Esophagus muscularis mucosa (tissue), 4 donors: ENCODE data around the gene ZNF219. TPM values are rescaled to one million over a fixed set of nuclear protein-coding genes. Genes with fewer than 3 reads are reported as not detected.
A peak's percentile ranks its signal among the peaks of the same experiment; 100 is the strongest.
"Not testable (repeated sequence)": the region's sequence is repeated elsewhere in the genome, so short reads cannot be mapped to it uniquely, and the experiment has no call there.

Source experiments
- DNase-seq: peaks from one replicate; pipeline ENCODE4 v3.0.0-alpha.2; 2017; ENCODE audit errors: extremely low spot score
- H3K27ac ChIP-seq, 4 donors: fragments of 200-600 bp; sonication (generic); replicated peaks in 1 of 4; 1 replicate in 3 of 4; 2 replicates in 1 of 4; pipeline ENCODE4 v1.5.1; 2016 to 2019; ENCODE audit warnings: mild to moderate bottlenecking in 1 of 4
- H3K27me3 ChIP-seq, 4 donors: fragments of 200-600 bp; sonication (generic); one replicate each; pipeline versions ENCODE4 v1.5.1 to v1.6.0; 2016 to 2019
- H3K36me3 ChIP-seq, 4 donors: fragments of 200-600 bp; sonication (generic); one replicate each; pipeline ENCODE4 v1.5.1; 2016 to 2019
- H3K4me1 ChIP-seq, 4 donors: fragments of 200-600 bp; sonication (generic); one replicate each; pipeline ENCODE4 v1.5.1; 2016 to 2019
- H3K4me3 ChIP-seq, 4 donors: fragments of 200-600 bp; sonication (generic); 1 replicate in 2 of 4; 2 replicates in 2 of 4; pipeline ENCODE4 v1.5.1; 2016 to 2019; ENCODE audit warnings: mild to moderate bottlenecking in 4 of 4, moderate library complexity in 1 of 4
- H3K9me3 ChIP-seq, 4 donors: fragments of 200-600 bp; sonication (generic); 1 replicate in 3 of 4; 2 replicates in 1 of 4; pipeline ENCODE4 v1.5.1; 2016 to 2019
- CTCF ChIP-seq, 3 experiments: fragments of 200-600 bp in 2 of 3; fragments of 450-650 bp in 1 of 3; sonication (generic) in 2 of 3; IDR thresholded peaks; one replicate each; pipeline ENCODE4 v1.5.1; 2017 to 2019; ENCODE audit warnings: antibody characterized with exemption in 3 of 3, mild to moderate bottlenecking in 2 of 3, moderate library complexity in 1 of 3
- EP300 ChIP-seq: sonication (generic); formaldehyde crosslinking; IDR thresholded peaks from one replicate; pipeline ENCODE4 v1.6.1; 2017; ENCODE audit warnings: antibody characterized with exemption
- POLR2A ChIP-seq: fragments of 450-650 bp; IDR thresholded peaks from one replicate; pipeline ENCODE4 v1.6.1; 2017; ENCODE audit warnings: antibody characterized with exemption, moderate library complexity, mild to moderate bottlenecking, low read depth
- POLR2AphosphoS5 ChIP-seq, 2 donors: sonication (generic); formaldehyde crosslinking; IDR thresholded peaks; one replicate each; pipeline ENCODE4 v1.6.1; 2017; ENCODE audit warnings: antibody characterized with exemption in 2 of 2
- WGBS: methylation state at CpG from one replicate; pipeline ENCODE4 v1.1.5; 2018; 5-methylcytosine and 5-hydroxymethylcytosine counted together
- intact Hi-C: fragments of 100-400 bp; cut with DNase I; formaldehyde crosslinking; loops from one replicate; pipeline ENCODE4 v1.15.1; 2023
- small RNA-seq, 3 donors: library from RNA; depleted of rRNA; stranded (forward); fragments of <200 nt; gene quantifications; one replicate each; pipeline ENCODE3, GENCODE V24; 2016
- total RNA-seq, 4 donors: library from RNA; depleted of rRNA; stranded (reverse); fragments of >200 nt; gene quantifications; one replicate each; pipeline versions ENCODE4 v1.1.0 to v1.2.1, GENCODE V29; 2016

Gene ZNF219
- total RNA-seq, 4 donors from 2014 or later = 64.4 to 116 (median 94.3) TPM

DNA sequence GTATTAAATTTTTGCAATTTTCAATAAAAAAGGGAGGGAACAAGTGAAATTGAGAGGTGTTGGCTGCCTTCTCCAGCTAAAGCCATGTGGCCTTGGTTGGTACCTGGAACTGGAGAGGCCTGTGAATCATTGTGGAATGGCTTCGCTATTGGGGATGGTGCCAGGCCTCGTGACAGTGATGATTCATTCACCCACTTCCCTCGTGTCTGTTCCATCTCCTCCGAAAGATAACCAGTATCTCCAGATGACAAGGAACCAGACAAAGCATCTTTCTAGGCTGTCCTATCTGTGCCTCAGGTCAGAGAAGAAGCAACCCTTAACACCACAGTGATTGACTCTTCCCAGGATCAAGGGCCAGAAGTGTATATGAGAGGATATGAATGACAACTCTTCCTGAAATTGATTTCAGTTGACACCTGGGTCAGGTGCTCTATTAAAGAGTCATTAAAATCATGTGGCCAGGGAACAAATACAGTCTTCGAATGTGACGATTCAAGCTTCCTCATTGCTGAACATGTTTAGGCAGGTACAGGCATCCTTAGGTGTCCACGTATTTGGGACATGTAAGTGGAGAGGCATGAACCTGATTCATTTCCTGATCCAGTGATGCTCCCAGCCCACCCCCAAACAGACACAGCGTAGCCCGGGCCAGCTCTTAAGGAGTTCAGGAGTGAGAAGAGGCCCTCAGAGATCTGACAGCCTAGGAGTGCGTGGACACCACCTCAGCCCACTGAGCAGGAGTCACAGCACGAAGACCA is 56.6 kb downstream of the ZNF219 start, which contains the start of gene RNASE7:
Gene RNASE7, plus strand, starts transcription at position 687 of the 758 bp plus-strand sequence. CDS start 631 bp downstream, outside the sequence.
- H3K4me1 ChIP-seq = peaks cover 44 to 48% (median 45%) of the 10 kb centered on the region in 4 donors
- no peak within 1 kb of the TSS for H3K4me3 ChIP-seq
- no peak within 1 kb of the TSS for H3K27ac ChIP-seq
- intact Hi-C loops = loop anchor here (10.0 kb wide), 1 partner anchor 187 kb away; no protein-coding TSS in a partner anchor
- no peaks in the 10 kb centered on the region for H3K36me3 ChIP-seq
- no peaks in the 10 kb centered on the region for H3K9me3 ChIP-seq
- 76% methylated on average over 11 of the region's 11 CpGs for WGBS
- DNase-seq = no peak
- H3K27me3 ChIP-seq = no peaks in the 10 kb centered on the region
- TF ChIP-seq EP300 = no peak
- no peak for TF ChIP-seq CTCF (IDR thresholded peaks at IDR 0.05)
- no peak for TF ChIP-seq POLR2A
- TF ChIP-seq POLR2AphosphoS5 (IDR thresholded peaks at IDR 0.05) = no peak

GRCh38 chr14:21040941-21041340 is 57.5 kb downstream of the ZNF219 start:
- not testable (repeated sequence) for H3K36me3 ChIP-seq, H3K27ac ChIP-seq, H3K4me3 ChIP-seq, DNase-seq, H3K9me3 ChIP-seq, H3K27me3 ChIP-seq
- H3K4me1 ChIP-seq = peaks cover 44 to 48% (median 45%) of the 10 kb centered on the region in 4 donors
- intact Hi-C loops = loop anchor here (1.0 to 10.0 kb wide), 2 partner anchors 27 to 186 kb away; no protein-coding TSS in a partner anchor
- 83% methylated on average over 3 of the region's 3 CpGs for WGBS

GRCh38 chr14:21040370-21040925 is 58.0 kb downstream of the ZNF219 start:
- WGBS = 79% methylated on average over 8 of the region's 8 CpGs
- intact Hi-C loops = loop anchor here (1.0 to 10.0 kb wide), 2 partner anchors 26 to 186 kb away; no protein-coding TSS in a partner anchor

More at GRCh38 chr14:21040370-21040925, 58.0 kb downstream of the ZNF219 start:
- H3K27ac ChIP-seq = peak overlapping the region in 1 of 4 donors; percentile 74
- DNase-seq = no peak
- TF ChIP-seq POLR2AphosphoS5 (IDR thresholded peaks at IDR 0.05) (no peak), CTCF (IDR thresholded peaks at IDR 0.05) (no peak)
- peaks cover 44 to 48% (median 45%) of the 10 kb centered on the region in 4 donors for H3K4me1 ChIP-seq
- no peak overlapping the region for H3K4me3 ChIP-seq
- H3K9me3 ChIP-seq = no peaks in the 10 kb centered on the region
- no peaks in the 10 kb centered on the region for H3K36me3 ChIP-seq
- H3K27me3 ChIP-seq = no peaks in the 10 kb centered on the region

Small RNA genes lying within 50 kb of the gene (small RNA-seq; reads per million reads assigned to genes)
- gene RNU6-252P = 0 reads per million in 3 donors

Other genes starting within 250 kb of the ZNF219 start
- gene RNASE3, start 207.3 kb downstream of the ZNF219 start, total RNA-seq = under 1 TPM in 2 of 4 donors, not detected in 2; 0.52 to 0.83 TPM
- gene RNASE2, start 143.2 kb downstream of the ZNF219 start, total RNA-seq = 1 to 10 TPM in 3 of 4 donors, not detected in 1; 1.7 to 3.8 (median 2.1) TPM
- 10 to 100 TPM; 39.8 to 57.4 (median 41.7) TPM for gene METTL17, start 108.7 kb downstream of the ZNF219 start, total RNA-seq
- gene SLC39A2, start 99.4 kb downstream of the ZNF219 start, total RNA-seq = not detected
- 100 to 1,000 TPM; 175 to 222 (median 201) TPM for gene NDRG2, start 73.6 kb downstream of the ZNF219 start, total RNA-seq
- gene TPPP2, start 68.4 kb downstream of the ZNF219 start, total RNA-seq = not detected
- gene RNASE13, start 63.8 kb downstream of the ZNF219 start, total RNA-seq = not detected
- gene RNASE7, start 56.3 kb downstream of the ZNF219 start, total RNA-seq = not detected
- gene RNASE8, start 40.8 kb downstream of the ZNF219 start, total RNA-seq = not detected
- gene ARHGEF40, start 28.4 kb downstream of the ZNF219 start, total RNA-seq = 10 to 100 TPM; 19.4 to 47.3 (median 27.0) TPM
- under 1 TPM in 1 of 4 donors, not detected in 3; 0.23 TPM for gene TMEM253, start 2.4 kb upstream of the ZNF219 start, total RNA-seq
- not detected for gene OR5AU1, start 57.4 kb upstream of the ZNF219 start, total RNA-seq
- gene HNRNPC, start 170.8 kb upstream of the ZNF219 start, total RNA-seq = 100 to 1,000 TPM; 260 to 396 (median 292) TPM
- not detected for gene RPGRIP1, start 181.4 kb upstream of the ZNF219 start, total RNA-seq